CD4-positive, CD25-positive, alpha-beta regulatory T cell (primary cell): ENCODE results near the gene SYNPO2. TPM values are rescaled to one million over a fixed set of nuclear protein-coding genes. Genes with fewer than 3 reads are reported as not detected.

ENCODE experiments used
- ATAC-seq, 2 donors: fragments of 150-1000 bp; cut with Tn5 transposase; one replicate each; pipeline ENCODE4 v1.10.0; 2021; ENCODE audit warnings: low read depth in 2 of 2, moderate number of reproducible peaks in 2 of 2, moderate library complexity in 1 of 2
- DNase-seq, 3 donors: peaks; one replicate each; pipeline versions ENCODE4 v3.0.0 to v3.0.0-alpha.2; 2012 to 2022; ENCODE audit warnings: mixed read lengths in 1 of 3
- H3K27ac ChIP-seq: one replicate; pipeline ENCODE4 v1.7.0; 2013; ENCODE audit warnings: mild to moderate bottlenecking, low read length; ENCODE audit not compliant: insufficient read depth, poor library complexity, severe bottlenecking
- H3K27me3 ChIP-seq: one replicate; pipeline ENCODE4 v1.7.0; 2013; ENCODE audit warnings: low read length; ENCODE audit not compliant: control insufficient read depth, insufficient read depth
- H3K36me3 ChIP-seq: one replicate; pipeline ENCODE4 v1.7.0; 2013; ENCODE audit warnings: mild to moderate bottlenecking, low read length, moderate library complexity; ENCODE audit not compliant: control insufficient read depth, insufficient read depth
- H3K4me1 ChIP-seq: 2 replicates; pipeline ENCODE4 v1.7.0; 2013; ENCODE audit warnings: mild to moderate bottlenecking, low read length; ENCODE audit not compliant: insufficient read depth, control insufficient read depth, poor library complexity, severe bottlenecking
- H3K4me3 ChIP-seq: one replicate; pipeline ENCODE4 v1.7.0; 2013; ENCODE audit warnings: low read depth, mild to moderate bottlenecking, low read length, moderate library complexity
- H3K9me3 ChIP-seq, 2 experiments: 1 replicate in 1 of 2; 2 replicates in 1 of 2; pipeline ENCODE4 v1.7.0; 2013; ENCODE audit warnings: low read length in 2 of 2, mild to moderate bottlenecking in 1 of 2, moderate library complexity in 1 of 2; ENCODE audit not compliant: control insufficient read depth in 2 of 2
- H3K27ac Mint-ChIP-seq, 3 donors: one replicate each; pipeline ENCODE4 v1.8.0; 2020 to 2022; ENCODE audit warnings: mild to moderate bottlenecking in 3 of 3, mixed read lengths in 3 of 3, moderate library complexity in 2 of 3
- H3K27me3 Mint-ChIP-seq: one replicate; pipeline ENCODE4 v1.8.0; 2022; ENCODE audit warnings: mild to moderate bottlenecking, mixed read lengths
- H3K36me3 Mint-ChIP-seq: one replicate; pipeline ENCODE4 v1.8.0; 2020; ENCODE audit warnings: mixed read lengths
- H3K4me1 Mint-ChIP-seq, 4 donors: one replicate each; pipeline ENCODE4 v1.8.0; 2020 to 2022; ENCODE audit warnings: mixed read lengths in 4 of 4, mild to moderate bottlenecking in 1 of 4
- H3K4me3 Mint-ChIP-seq, 4 donors: one replicate each; pipeline ENCODE4 v1.8.0; 2020 to 2022; ENCODE audit warnings: mild to moderate bottlenecking in 4 of 4, mixed read lengths in 4 of 4, moderate library complexity in 3 of 4
- H3K9me3 Mint-ChIP-seq, 7 donors: one replicate each; pipeline ENCODE4 v1.8.0; 2020 to 2022; ENCODE audit warnings: mixed read lengths in 7 of 7, mild to moderate bottlenecking in 3 of 7, moderate library complexity in 2 of 7
- polyA plus RNA-seq, 4 donors: library from polyadenylated mRNA; unstranded; fragments of 300-500 nt; fragmentation: Illumina TruSeq; gene quantifications; one replicate each; pipeline ENCODE4 v1.2.3, GENCODE V29; 2021
- total RNA-seq: library from RNA; stranded (reverse); gene quantifications from one replicate; pipeline ENCODE4 v1.2.3, GENCODE V29; 2022

Gene SYNPO2
- total and polyA plus RNA-seq, 5 donors from 2014 or later = 0.13 to 0.35 (median 0.25) TPM

GRCh38 chr4:119038116-119038841 lies 149.6 kb downstream of the SYNPO2 start:
- H3K27ac Mint-ChIP-seq = no peak overlapping the region
- Histone ChIP-seq H3K9me3 (no peaks in the 10 kb centered on the region), H3K4me1 (no peaks in the 10 kb centered on the region), H3K27me3 (peaks cover 4% of the 10 kb centered on the region), H3K36me3 (no peaks in the 10 kb centered on the region), H3K4me3 (no peak overlapping the region), H3K27ac (no peak overlapping the region)
- peaks cover 0 to 5% (median 0%) of the 10 kb centered on the region in 4 donors for H3K4me1 Mint-ChIP-seq
- no peak overlapping the region for H3K4me3 Mint-ChIP-seq
- ATAC-seq (no peak), DNase-seq (no peak)
- no peaks in the 10 kb centered on the region for H3K36me3 Mint-ChIP-seq
- H3K27me3 Mint-ChIP-seq = peaks cover 11% of the 10 kb centered on the region
- no peaks in the 10 kb centered on the region for H3K9me3 Mint-ChIP-seq

DNA sequence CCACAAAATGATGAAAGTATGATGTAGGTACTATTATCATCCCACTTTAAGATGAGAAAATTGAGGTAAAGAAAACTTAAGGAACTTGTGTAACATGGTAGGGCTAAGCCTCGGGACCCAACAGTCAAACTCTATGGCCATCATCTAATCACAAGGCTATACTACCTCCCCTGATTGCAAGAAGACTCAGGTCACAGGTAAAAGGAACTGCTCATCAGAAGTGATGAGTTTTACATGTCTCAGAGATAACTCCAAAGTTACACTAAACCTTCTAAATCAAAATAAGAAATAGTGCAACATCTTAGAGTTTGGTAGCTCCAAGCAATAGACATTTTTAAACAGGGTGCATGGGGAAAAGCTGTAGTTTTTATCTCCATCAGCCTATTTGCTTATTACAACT lies 150.5 kb downstream of the SYNPO2 start:
- H3K4me1 ChIP-seq = no peaks in the 10 kb centered on the region
- no peaks in the 10 kb centered on the region for H3K36me3 ChIP-seq
- DNase-seq (no peak), ATAC-seq (no peak)
- Mint-ChIP-seq H3K27me3 (peaks cover 6% of the 10 kb centered on the region), H3K4me3 (no peak overlapping the region), H3K9me3 (no peaks in the 10 kb centered on the region), H3K4me1 (peaks cover 0 to 5% (median 0%) of the 10 kb centered on the region in 4 donors), H3K36me3 (no peaks in the 10 kb centered on the region), H3K27ac (no peak overlapping the region)
- H3K27me3 ChIP-seq = peaks cover 4% of the 10 kb centered on the region
- no peak overlapping the region for H3K27ac ChIP-seq
- no peak overlapping the region for H3K4me3 ChIP-seq
- H3K9me3 ChIP-seq = no peaks in the 10 kb centered on the region

- DNase-seq = no peak
- Mint-ChIP-seq H3K4me3 (no peak overlapping the region), H3K9me3 (no peaks in the 10 kb centered on the region), H3K27ac (no peak overlapping the region), H3K36me3 (no peaks in the 10 kb centered on the region), H3K4me1 (peaks cover 0 to 5% (median 0%) of the 10 kb centered on the region in 4 donors), H3K27me3 (peaks cover 9% of the 10 kb centered on the region)
- no peaks in the 10 kb centered on the region for H3K4me1 ChIP-seq
- peaks cover 4% of the 10 kb centered on the region for H3K27me3 ChIP-seq
- H3K9me3 ChIP-seq = no peaks in the 10 kb centered on the region
- no peaks in the 10 kb centered on the region for H3K36me3 ChIP-seq
- H3K27ac ChIP-seq = no peak overlapping the region
- no peak overlapping the region for H3K4me3 ChIP-seq
- no peak for ATAC-seq
Measured at GRCh38 chr4:119039779-119040178, 151.1 kb downstream of the SYNPO2 start.

- no peak overlapping the region for H3K27ac ChIP-seq
- ATAC-seq = no peak
- no peaks in the 10 kb centered on the region for H3K36me3 Mint-ChIP-seq
- H3K27ac Mint-ChIP-seq = no peak overlapping the region
- no peak overlapping the region for H3K4me3 ChIP-seq
- no peak overlapping the region for H3K4me3 Mint-ChIP-seq
- no peaks in the 10 kb centered on the region for H3K9me3 Mint-ChIP-seq
- H3K27me3 Mint-ChIP-seq = peaks cover 13% of the 10 kb centered on the region
- no peaks in the 10 kb centered on the region for H3K4me1 ChIP-seq
- peaks cover 4% of the 10 kb centered on the region for H3K27me3 ChIP-seq
- H3K9me3 ChIP-seq = no peaks in the 10 kb centered on the region
- H3K4me1 Mint-ChIP-seq = peaks cover 0 to 5% (median 0%) of the 10 kb centered on the region in 4 donors
- no peak for DNase-seq
- H3K36me3 ChIP-seq = no peaks in the 10 kb centered on the region
Measured at GRCh38 chr4:119040261-119040660, 151.6 kb downstream of the SYNPO2 start.

DNA sequence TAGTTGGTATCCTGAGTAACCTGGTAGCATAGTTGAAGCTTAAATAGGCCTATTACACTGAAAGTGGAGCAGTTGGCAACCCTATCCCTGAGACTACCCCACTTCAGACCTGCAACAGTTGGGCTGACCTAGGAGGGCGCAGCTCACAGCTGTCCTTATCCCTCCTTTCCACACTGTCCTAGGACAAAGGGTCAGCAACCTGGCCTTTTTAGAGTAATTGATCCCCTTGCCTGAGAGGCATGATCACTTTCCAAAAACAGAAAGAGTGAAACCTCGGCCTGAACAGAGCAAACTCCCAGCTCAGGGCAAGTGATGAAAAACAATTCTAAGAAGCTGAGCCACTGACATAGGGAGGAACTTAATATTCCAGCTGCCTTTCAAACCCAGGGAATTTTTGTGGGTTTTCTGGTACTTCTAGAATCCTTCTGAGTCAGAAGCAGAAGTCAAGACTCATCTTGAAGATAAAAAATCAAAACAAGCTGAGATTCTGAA lies 152.1 kb downstream of the SYNPO2 start:
- Histone ChIP-seq H3K4me1 (no peaks in the 10 kb centered on the region), H3K4me3 (no peak overlapping the region), H3K27me3 (peaks cover 4% of the 10 kb centered on the region), H3K36me3 (no peaks in the 10 kb centered on the region), H3K27ac (no peak overlapping the region), H3K9me3 (no peaks in the 10 kb centered on the region)
- Mint-ChIP-seq H3K4me1 (peaks cover 0 to 5% (median 0%) of the 10 kb centered on the region in 4 donors), H3K27ac (no peak overlapping the region), H3K36me3 (no peaks in the 10 kb centered on the region), H3K9me3 (no peaks in the 10 kb centered on the region), H3K27me3 (peaks cover 15% of the 10 kb centered on the region), H3K4me3 (no peak overlapping the region)
- ATAC-seq (no peak), DNase-seq (no peak)

DNA sequence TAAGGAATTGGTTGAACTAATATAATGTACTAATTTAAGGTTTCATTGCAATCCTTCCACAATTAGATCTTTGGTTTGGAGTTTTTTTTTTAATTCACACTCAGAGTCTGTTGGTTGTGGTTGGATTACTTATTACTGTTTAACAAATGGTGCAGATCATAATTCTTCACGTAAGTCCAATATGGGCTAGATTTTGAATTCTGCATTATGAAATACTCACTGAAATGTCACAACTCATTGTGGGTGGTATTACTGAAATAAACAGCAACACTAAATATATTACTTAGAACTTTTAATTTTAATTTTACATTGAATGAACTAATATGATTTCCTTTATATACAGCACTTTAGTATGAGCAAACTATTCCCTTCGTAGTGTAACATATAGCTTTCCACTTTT lies 152.7 kb downstream of the SYNPO2 start:
- DNase-seq (no peak), ATAC-seq (no peak)
- no peak overlapping the region for H3K27ac Mint-ChIP-seq

GRCh38 chr4:119041951-119042560 lies 153.4 kb downstream of the SYNPO2 start:
- H3K4me3 Mint-ChIP-seq = no peak overlapping the region
- ATAC-seq = peak; percentile 72 to 86

More for the DNA sequence above, 152.7 kb downstream of the SYNPO2 start:
- Mint-ChIP-seq H3K4me1 (peaks cover 0 to 5% (median 0%) of the 10 kb centered on the region in 4 donors), H3K4me3 (no peak overlapping the region), H3K9me3 (no peaks in the 10 kb centered on the region), H3K36me3 (no peaks in the 10 kb centered on the region), H3K27me3 (peaks cover 15% of the 10 kb centered on the region)
- no peak overlapping the region for H3K4me3 ChIP-seq
- no peaks in the 10 kb centered on the region for H3K9me3 ChIP-seq
- no peak overlapping the region for H3K27ac ChIP-seq
- no peaks in the 10 kb centered on the region for H3K4me1 ChIP-seq
- H3K36me3 ChIP-seq = no peaks in the 10 kb centered on the region
- H3K27me3 ChIP-seq = peaks cover 4% of the 10 kb centered on the region

More at GRCh38 chr4:119041951-119042560, 153.4 kb downstream of the SYNPO2 start:
- Histone ChIP-seq H3K27ac (no peak overlapping the region), H3K9me3 (no peaks in the 10 kb centered on the region), H3K4me3 (no peak overlapping the region), H3K4me1 (no peaks in the 10 kb centered on the region), H3K36me3 (no peaks in the 10 kb centered on the region), H3K27me3 (peaks cover 4% of the 10 kb centered on the region)
- H3K4me1 Mint-ChIP-seq = peaks cover 0 to 5% (median 0%) of the 10 kb centered on the region in 4 donors
- no peaks in the 10 kb centered on the region for H3K36me3 Mint-ChIP-seq
- DNase-seq = peak; percentile 30 to 76 (median 57)
- no peaks in the 10 kb centered on the region for H3K9me3 Mint-ChIP-seq
- H3K27me3 Mint-ChIP-seq = peaks cover 15% of the 10 kb centered on the region
- H3K27ac Mint-ChIP-seq = no peak overlapping the region
